ENCODE measurements around the gene PPP2R2C.

Gene PPP2R2C

DNA sequence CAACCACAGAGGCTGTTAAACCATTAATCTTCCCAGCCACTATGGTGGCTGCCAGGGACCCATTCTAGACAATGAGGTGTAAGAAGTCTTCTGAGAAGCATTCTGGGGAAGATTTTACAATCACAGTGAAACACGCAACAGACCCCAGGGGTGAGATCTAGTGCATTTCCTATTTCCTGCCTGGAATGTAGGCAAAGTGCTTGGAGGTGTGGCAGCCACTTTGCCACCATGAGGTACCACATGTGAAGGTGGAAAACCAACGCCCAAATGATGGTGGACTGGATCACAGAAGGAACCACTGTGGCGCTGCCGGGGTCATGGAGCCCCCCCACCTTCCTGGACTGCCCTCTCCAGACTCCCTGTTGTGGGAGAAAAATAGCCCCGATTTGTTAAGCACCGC is 140.9 kb downstream of the PPP2R2C start:
- DNase-seq (ENCODE audit: low read depth in 2 of 2), result no peak

GRCh38 chr4:6331018-6331417 is 141.4 kb downstream of the PPP2R2C start:
- no peak for DNase-seq (ENCODE audit: low read depth in 2 of 2)

DNA sequence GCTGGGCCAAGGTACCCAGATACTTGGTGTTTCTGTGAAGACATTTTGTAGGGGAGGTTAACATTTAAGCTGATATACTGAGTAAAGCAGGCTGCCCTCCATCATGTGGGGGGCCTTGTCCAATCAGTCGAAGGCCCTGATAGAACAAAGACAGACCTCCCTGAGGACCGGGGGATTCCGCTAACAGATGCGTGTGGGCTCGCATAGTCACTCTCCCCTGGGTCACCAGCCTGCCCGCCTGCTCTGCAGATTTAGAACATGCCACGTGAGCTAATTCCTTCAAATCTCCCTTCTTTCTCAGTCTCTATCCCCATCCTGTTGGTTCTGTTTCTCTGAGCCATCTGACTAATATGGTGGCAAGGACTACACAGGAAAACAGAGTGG is 142.0 kb downstream of the PPP2R2C start:
- no peak for DNase-seq (ENCODE audit: low read depth in 2 of 2)

GRCh38 chr4:6329478-6330383 is 142.7 kb downstream of the PPP2R2C start:
- no peak for DNase-seq (ENCODE audit: low read depth in 2 of 2)

GRCh38 chr4:6328526-6328925 is 143.9 kb downstream of the PPP2R2C start:
- DNase-seq (ENCODE audit: low read depth in 2 of 2), result no peak

DNA sequence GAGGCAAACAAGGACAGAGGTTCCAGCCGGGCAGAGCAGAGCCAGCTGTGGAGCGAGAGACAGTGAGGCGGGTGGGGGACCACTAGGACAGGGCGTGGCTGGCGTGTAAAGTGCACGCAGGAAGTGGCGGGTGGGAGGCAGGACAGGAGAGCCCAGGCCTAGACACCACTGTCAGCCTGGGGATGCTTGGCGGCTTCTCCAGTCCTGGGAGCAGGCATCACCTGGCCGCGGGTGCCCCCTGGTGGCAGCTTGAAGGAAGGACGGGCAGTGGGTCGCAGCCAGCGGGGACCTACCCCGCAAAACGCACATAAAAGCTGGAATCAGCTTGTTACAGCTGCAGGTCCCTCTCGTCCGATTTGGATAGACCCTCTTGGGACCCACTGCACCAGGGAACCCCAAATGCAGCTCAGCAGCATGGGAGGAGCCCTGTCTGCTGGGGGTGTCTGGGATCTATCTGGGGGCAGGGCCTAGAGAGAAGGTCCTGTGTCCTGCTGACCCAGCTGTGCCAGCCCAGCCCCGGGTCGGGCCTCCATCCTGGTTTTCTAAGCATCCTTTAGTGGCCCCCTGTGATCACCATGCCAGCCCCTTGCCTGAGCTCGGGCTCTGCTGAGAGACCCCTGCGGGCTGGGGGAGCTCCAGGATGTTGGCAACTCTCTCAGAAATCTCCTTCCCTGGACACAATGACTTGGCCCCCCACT is 145.0 kb downstream of the PPP2R2C start:
- DNase-seq (ENCODE audit: low read depth in 2 of 2), result peak; percentile 43 to 45

GRCh38 chr4:6326312-6327060 is 145.9 kb downstream of the PPP2R2C start:
- no peak for DNase-seq (ENCODE audit: low read depth in 2 of 2)

- no peak for DNase-seq (ENCODE audit: low read depth in 2 of 2)
These were observed 146.6 kb downstream of the PPP2R2C start for GRCh38 chr4:6325788-6326290.

GRCh38 chr4:6324999-6325787 is 147.2 kb downstream of the PPP2R2C start:
- DNase-seq (ENCODE audit: low read depth in 2 of 2), result no peak

DNA sequence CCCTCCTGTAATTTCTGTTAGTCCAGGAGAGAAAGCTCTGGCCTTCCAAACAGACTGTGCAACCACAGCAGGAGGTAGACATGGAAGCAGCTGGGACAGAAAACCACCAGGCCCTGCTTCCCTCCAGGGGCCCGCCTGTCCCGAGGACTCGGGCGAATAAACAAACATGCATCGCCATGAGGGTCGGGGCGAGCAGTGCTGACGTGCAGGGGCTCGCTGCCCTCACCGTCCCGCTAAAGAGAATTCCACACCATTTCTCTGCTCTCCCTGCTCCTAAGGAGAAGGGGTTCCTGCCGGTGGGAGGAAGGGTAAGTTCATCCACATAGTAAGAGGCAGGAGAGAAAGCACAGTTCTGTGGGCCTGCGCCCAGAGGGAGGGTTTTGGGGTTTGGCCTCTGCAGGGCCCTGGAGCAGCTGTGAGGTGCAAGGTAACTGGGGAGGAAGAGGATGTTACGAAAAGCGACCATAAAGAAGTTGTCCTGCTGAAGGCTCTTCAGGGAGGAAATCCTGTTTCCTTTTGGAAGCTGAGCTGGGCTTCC is 147.9 kb downstream of the PPP2R2C start:
- no peak for DNase-seq (ENCODE audit: low read depth in 2 of 2)

GRCh38 chr4:6322761-6323566 is 149.4 kb downstream of the PPP2R2C start:
- no peak for DNase-seq (ENCODE audit: low read depth in 2 of 2)

DNA sequence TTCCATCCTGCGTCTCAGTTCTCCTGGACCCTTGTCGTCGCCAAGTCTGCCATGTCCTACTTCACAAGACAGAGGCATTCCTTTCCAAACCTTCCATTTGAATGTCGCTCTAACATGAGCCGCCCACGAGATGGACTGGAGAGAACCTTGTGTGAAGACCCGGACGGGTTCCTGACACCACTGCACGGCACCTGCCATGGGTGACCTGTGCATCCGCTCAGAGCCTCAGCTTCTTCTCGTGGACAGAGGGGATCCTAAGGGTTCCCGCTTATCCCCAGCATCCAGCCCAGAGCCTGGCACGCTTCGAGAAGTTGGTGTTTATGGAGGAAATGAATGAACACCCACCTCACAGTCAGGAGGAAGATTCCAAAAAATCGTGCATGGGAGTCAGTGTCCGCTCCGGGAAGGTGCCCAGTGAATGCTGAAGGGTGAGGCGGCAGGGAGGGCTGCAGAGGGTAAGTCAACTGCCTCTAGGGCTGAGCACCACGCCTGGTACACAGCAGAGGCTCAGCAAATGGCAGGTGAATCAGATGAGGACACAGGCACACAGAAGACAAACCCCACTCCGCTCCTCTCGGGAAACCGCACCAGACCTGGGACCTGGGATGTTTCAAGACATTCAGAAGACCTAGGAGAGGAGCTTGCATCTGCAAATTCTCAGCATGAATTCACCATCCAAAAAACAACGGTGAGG is 150.2 kb downstream of the PPP2R2C start:
- DNase-seq (ENCODE audit: low read depth in 2 of 2), result no peak

GRCh38 chr4:6321361-6321760 is 151.1 kb downstream of the PPP2R2C start:
- no peak for DNase-seq (ENCODE audit: low read depth in 2 of 2)

GRCh38 chr4:6320663-6321062 is 151.8 kb downstream of the PPP2R2C start:
- DNase-seq (ENCODE audit: low read depth in 2 of 2), result no peak

DNA sequence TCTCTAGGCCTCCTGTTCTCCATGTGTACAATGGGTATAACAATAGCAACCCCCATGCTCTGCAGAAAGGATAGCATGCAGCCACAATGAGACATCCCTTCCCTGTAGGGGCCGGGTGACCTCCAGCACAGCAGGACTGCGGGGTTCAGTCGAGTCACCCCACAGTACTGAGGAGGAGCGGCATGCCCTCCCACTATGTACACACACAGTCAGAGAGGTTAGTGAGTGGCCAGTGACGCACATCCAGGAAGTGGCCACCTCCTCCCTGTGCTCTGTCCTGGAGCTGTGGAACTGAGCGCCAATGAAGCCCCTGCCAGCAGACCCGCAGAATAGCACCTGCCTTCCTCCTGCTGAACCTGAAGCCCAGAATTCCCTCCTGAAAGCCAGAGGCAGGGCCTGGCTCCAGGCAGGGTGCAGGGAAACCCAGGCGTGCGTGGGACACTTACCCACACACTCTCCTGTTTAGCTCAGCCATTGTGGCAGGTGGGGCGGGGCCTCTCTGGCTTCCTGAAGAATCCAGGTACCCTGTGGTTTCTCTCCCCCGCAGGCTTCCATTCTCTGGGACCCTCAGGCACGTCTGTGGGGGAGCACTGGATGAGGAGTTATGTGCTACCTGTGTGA is 152.8 kb downstream of the PPP2R2C start:
- DNase-seq (ENCODE audit: low read depth in 2 of 2), result no peak

DNA sequence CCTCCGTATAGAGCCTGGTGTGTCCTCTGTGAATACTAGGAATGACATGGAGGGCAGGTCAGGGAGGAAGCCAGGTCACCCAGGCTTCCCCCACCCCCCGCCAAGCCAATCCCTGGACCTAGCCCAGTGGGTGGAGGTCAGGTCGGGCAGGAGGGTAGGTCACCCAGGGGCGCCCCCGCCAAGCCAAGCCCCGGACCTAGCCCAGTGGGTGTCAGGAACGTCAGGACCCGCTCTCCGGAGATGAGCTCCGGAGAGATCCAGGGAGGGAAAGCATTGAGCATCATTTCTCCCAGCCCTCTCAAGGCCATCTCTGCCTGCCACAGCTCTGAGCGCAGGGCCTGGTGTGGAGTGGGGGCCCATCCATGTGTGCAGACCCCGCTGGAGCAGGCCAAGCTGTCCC is 154.2 kb downstream of the PPP2R2C start:
- no peak for DNase-seq (ENCODE audit: low read depth in 2 of 2)

DNA sequence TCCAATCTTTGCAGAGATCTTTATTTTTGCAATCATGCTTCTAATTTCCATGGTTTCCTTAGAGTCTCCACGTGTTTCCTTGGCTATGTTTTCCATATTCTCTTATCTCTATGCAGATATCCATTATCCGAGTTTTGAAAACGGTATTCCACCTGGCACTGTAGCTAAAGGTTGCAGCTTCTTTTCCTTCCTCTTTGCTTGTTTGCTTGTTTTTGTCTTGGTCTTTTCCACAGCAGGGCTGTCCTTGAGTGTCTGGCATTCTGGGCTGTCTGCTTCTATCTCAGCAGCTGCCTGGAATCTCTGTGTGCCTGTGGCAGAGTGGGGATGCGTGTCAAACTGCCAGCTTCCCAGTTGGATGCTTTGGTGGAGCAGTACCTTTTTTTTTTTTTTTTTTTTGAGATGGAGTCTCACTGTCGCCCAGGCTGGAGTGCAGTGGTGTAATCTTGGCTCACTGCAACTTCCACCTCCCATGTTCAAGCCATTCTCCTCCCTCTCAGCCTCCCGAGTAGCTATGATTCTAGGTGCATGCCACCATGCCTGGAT is 155.9 kb downstream of the PPP2R2C start:
- DNase-seq (ENCODE audit: low read depth in 2 of 2), result no peak

- no peak for DNase-seq (ENCODE audit: low read depth in 2 of 2)
These were observed 159.2 kb downstream of the PPP2R2C start for GRCh38 chr4:6313216-6313615.

- DNase-seq (ENCODE audit: low read depth in 2 of 2), result no peak
These were observed 162.6 kb downstream of the PPP2R2C start for GRCh38 chr4:6309777-6310176.
